ENCODE results near the gene TLK1. TPM values are rescaled to one million over a fixed set of nuclear protein-coding genes. Genes with fewer than 3 reads are reported as not detected.

TLK1 gene
- total and polyA plus RNA-seq, 2 of the 4 experiments (the other 2 are of a cell fraction) = 7.3 to 12.5 TPM

DNA sequence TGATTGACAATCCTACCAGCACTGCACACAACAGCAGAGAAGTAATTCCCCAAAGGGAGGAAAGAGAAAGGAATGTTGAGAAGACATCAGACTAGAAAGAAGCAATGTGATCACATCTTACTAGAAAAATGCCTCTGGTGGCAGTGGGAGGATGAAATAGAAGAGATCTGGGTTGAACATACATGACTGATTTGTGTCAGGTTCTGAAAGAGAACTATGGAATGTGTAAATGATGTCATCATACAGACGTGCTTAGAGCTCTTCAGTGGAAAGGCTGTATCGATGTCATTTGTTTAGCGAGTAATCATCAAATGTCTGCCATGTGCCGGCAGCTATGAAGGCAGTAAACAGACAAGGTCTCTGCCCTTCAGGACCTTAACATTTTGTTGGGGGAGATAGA, 206.8 kb downstream of the TLK1 start:
- no peak overlapping the region for H4K5ac ChIP-seq (ENCODE audit: low read depth, low read length)
- no peak overlapping the region for H4K8ac ChIP-seq (ENCODE audit: low read depth in 2 of 2, low read length in 2 of 2)
- TF ChIP-seq, protein P1, sequence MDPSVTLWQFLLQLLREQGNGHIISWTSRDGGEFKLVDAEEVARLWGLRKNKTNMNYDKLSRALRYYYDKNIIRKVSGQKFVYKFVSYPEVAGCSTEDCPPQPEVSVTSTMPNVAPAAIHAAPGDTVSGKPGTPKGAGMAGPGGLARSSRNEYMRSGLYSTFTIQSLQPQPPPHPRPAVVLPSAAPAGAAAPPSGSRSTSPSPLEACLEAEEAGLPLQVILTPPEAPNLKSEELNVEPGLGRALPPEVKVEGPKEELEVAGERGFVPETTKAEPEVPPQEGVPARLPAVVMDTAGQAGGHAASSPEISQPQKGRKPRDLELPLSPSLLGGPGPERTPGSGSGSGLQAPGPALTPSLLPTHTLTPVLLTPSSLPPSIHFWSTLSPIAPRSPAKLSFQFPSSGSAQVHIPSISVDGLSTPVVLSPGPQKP (IDR thresholded peaks at IDR 0.05; ENCODE audit: borderline replicate concordance, low read depth, low read length) = no peak
- TF ChIP-seq CHD1 (IDR thresholded peaks at IDR 0.05; ENCODE audit: low read depth, low read length) = no peak
- TF ChIP-seq MAFK (IDR thresholded peaks at IDR 0.05; ENCODE audit: low read depth, low read length) = no peak
- TF ChIP-seq RAD21 (IDR thresholded peaks at IDR 0.05; ENCODE audit: low read length) = no peak
- no peak for TF ChIP-seq NFE2L2 (IDR thresholded peaks at IDR 0.05; ENCODE audit: low read depth, low read length)
- WGBS, 2 experiments (ENCODE audit: extremely low coverage in 2 of 2, insufficient read length in 1 of 2) = 61% methylated on average over 3 of the region's 4 CpGs; no CpG with 5 or more reads in 1 of the 2 experiments
- no peak overlapping the region for H3K4me2 ChIP-seq (ENCODE audit: low read depth, low read length)
- intact Hi-C loops (cut with micrococcal nuclease) (no loop called here), dilution Hi-C loops (cut with HindIII; ENCODE audit: low sequenced_read_pairs, unreplicated experiment) (no loop called here), in situ Hi-C loops (cut with MboI; ENCODE audit: low sequenced_read_pairs) (no loop called here)
- H3K4ac ChIP-seq (ENCODE audit: low read depth, low read length) = no peak overlapping the region
- H2BK15ac ChIP-seq (ENCODE audit: low read depth, low read length) = no peak overlapping the region
- peaks cover 56% of the 10 kb centered on the region for H3K36me3 ChIP-seq (ENCODE audit: control insufficient read depth, insufficient read depth, low read length)
- no peak overlapping the region for H3K56ac ChIP-seq (ENCODE audit: extremely low read depth, insufficient read depth, low read length)
- H3K9me3 ChIP-seq (ENCODE audit: control insufficient read depth, insufficient read depth, low read length) = no peaks in the 10 kb centered on the region
- no peak overlapping the region for H3K14ac ChIP-seq (replicated peaks; ENCODE audit: low read depth, low read length)
- H2BK5ac ChIP-seq (ENCODE audit: low read depth, low read length, poor library complexity, severe bottlenecking) = no peak overlapping the region
- H3K4me1 ChIP-seq (ENCODE audit: control insufficient read depth, insufficient read depth, low read length) = 0 out of 2 replicates have a peak, but pooled peaks cover 2% of the 10 kb centered on the region
- CTCF ChIA-PET = no interaction called here
- peaks cover 42 to 43% of the 10 kb centered on the region in 2 experiments for H3K79me1 ChIP-seq (ENCODE audit: low read depth in 1 of 2, low read length in 2 of 2)
- H3K27me3 ChIP-seq (ENCODE audit: control insufficient read depth, insufficient read depth, low read length) = no peaks in the 10 kb centered on the region
- POLR2A ChIA-PET (ENCODE audit: unreplicated experiment) = interaction anchor here (0.6 kb wide), 1 partner anchor 9 kb away, joined by 3 read pairs; no protein-coding TSS in a partner anchor
- no peak overlapping the region for H2BK20ac ChIP-seq (ENCODE audit: low read depth, low read length)
- ATAC-seq (ENCODE audit: low read depth) (peak; percentile 21; the same call in 1 of the 2 replicates), DNase-seq (peak; percentile 60)
- no peak overlapping the region for H3K18ac ChIP-seq (ENCODE audit: low read depth, low read length)
- H4K91ac ChIP-seq (ENCODE audit: insufficient read depth, low read depth, low read length) = no peak overlapping the region
- no peak overlapping the region for H3K4me3 ChIP-seq (ENCODE audit: insufficient read depth, low read depth, low read length)
- peaks cover 16% of the 10 kb centered on the region for H4K20me1 ChIP-seq (ENCODE audit: insufficient read depth, low read length)
- no peak overlapping the region for H2AK9ac ChIP-seq (replicated peaks; ENCODE audit: low read depth, low read length, poor library complexity)
- no peak overlapping the region for H2AK5ac ChIP-seq (ENCODE audit: low read depth, low read length)
- BruUV-seq (replicated peaks) = no TSS peak
- no peak overlapping the region for H2AFZ ChIP-seq (replicated peaks; ENCODE audit: low read length, poor library complexity)
- peaks cover 8% of the 10 kb centered on the region for H3K9me1 ChIP-seq (ENCODE audit: insufficient read depth, low read length)
- H3K27ac ChIP-seq (ENCODE audit: insufficient read depth, low read length) = no peak overlapping the region
- no peak overlapping the region for H3K23ac ChIP-seq (ENCODE audit: low read depth, low read length)
- no peak overlapping the region for H2BK120ac ChIP-seq (ENCODE audit: low read depth, low read length)
- no peak overlapping the region for H3K9ac ChIP-seq (ENCODE audit: low read depth, low read length)
